GM21528 (cell line): ENCODE measurements around the gene RPIA.
A peak's percentile ranks its signal among the peaks of the same experiment; 100 is the strongest.
"Not testable (repeated sequence)": the region's sequence is repeated elsewhere in the genome, so short reads cannot be mapped to it uniquely, and the experiment has no call there.

ENCODE experiments used
- ATAC-seq: cut with Tn5 transposase; IDR thresholded peaks from one replicate; pipeline ENCODE4 v1.9.1; 2021; ENCODE audit warnings: mild to moderate bottlenecking, moderate library complexity; ENCODE audit not compliant: unreplicated experiment, low FRiP score

Gene RPIA

GRCh38 chr2:88691339-88692183 is at the start of gene RPIA:
Gene RPIA, plus strand, starts transcription at chr2:88691673. Its CDS starts 26 bp downstream, at chr2:88691699.
- peak; percentile 95 for ATAC-seq

- ATAC-seq, result no peak
Measured at GRCh38 chr2:88642278-88642677, 49.2 kb upstream of the RPIA start.

GRCh38 chr2:88645291-88645882 is 46.1 kb upstream of the RPIA start:
- not testable (repeated sequence) for ATAC-seq

- no peak for ATAC-seq
Measured at GRCh38 chr2:88651646-88652045, 39.8 kb upstream of the RPIA start.

- ATAC-seq, result no peak
Measured at GRCh38 chr2:88654714-88655113, 36.8 kb upstream of the RPIA start.

GRCh38 chr2:88656690-88657089 is 34.8 kb upstream of the RPIA start:
- no peak for ATAC-seq

- ATAC-seq, result no peak
Measured at GRCh38 chr2:88657131-88657530, 34.3 kb upstream of the RPIA start.

GRCh38 chr2:88658326-88658725 is 33.1 kb upstream of the RPIA start:
- ATAC-seq, result no peak

GRCh38 chr2:88658881-88659537 is 32.5 kb upstream of the RPIA start:
- ATAC-seq, result no peak

GRCh38 chr2:88659538-88659915 is 31.9 kb upstream of the RPIA start:
- no peak for ATAC-seq

- no peak for ATAC-seq
Measured at GRCh38 chr2:88660622-88661021, 30.9 kb upstream of the RPIA start.

- ATAC-seq, result no peak
Measured at GRCh38 chr2:88666576-88666975, 24.9 kb upstream of the RPIA start.

- ATAC-seq, result no peak
Measured at GRCh38 chr2:88667219-88667618, 24.3 kb upstream of the RPIA start.

GRCh38 chr2:88668862-88669261 is 22.6 kb upstream of the RPIA start:
- ATAC-seq, result no peak

GRCh38 chr2:88669482-88670214 is 21.8 kb upstream of the RPIA start:
- ATAC-seq, result peak; percentile 77

GRCh38 chr2:88671786-88672427 is 19.6 kb upstream of the RPIA start:
- ATAC-seq, result no peak

- ATAC-seq, result no peak
Measured at GRCh38 chr2:88673363-88673762, 18.1 kb upstream of the RPIA start.

- no peak for ATAC-seq
Measured at GRCh38 chr2:88680266-88680902, 11.1 kb upstream of the RPIA start.

- no peak for ATAC-seq
Measured at GRCh38 chr2:88680916-88681315, 10.6 kb upstream of the RPIA start.
